SKM-1 treated with dmso at 0.1 percent for 144 hours (cell line): Measurements from ENCODE around the gene LRMDA.
"Not testable (repeated sequence)": the region's sequence is repeated elsewhere in the genome, so short reads cannot be mapped to it uniquely, and the experiment has no call there.

Experiments used
- DNase-seq: peaks from one replicate; lab custom pipeline; 2025; ENCODE audit not compliant: unreplicated experiment; lab: John Stamatoyannopoulos, UW

The LRMDA gene

DNA sequence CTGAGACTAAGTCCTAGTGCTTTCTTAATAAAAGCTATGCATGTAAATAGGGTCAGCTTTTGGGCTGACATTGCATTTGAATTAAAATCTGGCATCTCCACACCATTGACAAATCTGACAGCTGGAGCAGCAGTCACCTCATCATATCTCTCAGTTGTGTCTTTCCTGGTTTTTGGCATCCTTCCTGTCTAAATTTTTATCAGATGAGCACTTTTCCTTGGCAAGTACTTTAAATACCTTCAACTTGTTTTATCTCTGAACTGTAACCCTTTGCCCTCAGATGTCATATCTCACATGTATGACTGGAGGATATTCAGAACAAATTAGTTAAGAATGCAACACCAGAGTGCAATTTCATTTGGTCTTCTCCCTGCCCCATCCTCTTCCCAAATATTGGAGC, 1066.2 kb downstream of the LRMDA start:
- DNase-seq: no peak

DNA sequence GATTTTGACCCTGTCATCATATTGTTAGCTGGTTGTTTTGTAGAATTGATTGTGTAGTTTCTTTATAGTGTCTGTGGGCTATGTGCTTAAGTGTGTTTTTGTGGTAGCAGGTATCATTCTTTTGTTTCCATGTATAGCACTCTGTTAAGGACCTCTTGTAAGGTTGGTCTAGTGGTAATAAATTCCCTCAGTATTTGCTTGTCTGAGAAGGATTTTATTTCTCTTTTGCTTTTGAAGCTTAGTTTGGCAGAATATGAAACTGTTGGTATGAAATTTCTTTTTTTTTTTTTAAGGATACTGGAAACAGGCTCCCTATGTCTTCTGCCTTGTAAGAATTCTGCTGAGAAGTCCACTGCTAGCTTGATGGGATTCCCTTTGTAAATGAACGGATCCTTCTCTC, 1073.4 kb downstream of the LRMDA start:
- DNase-seq: no peak

DNA sequence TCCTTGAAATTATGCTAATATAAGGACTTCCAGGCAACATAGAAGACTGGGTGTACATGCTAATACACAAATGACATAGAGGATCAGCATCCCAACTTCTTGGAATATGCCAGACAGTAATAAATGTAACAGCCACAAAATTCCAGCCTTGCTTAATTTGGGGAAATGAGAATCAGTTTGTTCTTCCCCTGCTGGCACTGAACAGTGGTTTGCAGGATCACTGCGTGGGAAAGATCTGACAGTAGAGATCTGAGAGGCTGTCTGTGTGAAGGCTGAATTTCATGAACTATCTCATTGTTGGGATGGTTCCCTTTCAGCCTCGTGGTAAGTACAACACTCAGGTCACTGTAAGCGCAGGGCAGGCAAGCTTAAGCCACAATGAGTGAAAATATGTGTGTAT, 1078.0 kb downstream of the LRMDA start:
- no peak for DNase-seq

DNA sequence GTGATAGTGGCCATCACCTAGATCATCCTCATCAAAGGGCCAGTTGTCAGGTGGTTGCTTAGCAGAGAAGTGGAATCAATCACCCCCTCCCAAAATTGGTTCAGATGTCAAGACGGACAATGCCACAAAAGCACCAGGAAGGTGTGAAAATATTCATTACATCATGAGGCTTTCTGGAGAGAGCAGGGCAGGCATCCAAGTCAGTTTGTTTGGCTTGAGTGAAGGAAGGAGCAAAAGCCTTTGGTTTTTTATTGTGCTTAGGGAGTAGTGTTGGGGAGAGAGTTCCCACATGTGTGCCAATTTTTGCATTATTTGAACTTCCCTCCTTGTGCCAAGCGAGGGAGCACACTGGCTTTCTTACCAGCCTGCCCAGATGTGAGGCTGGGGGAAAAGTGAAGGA, 1082.9 kb downstream of the LRMDA start:
- DNase-seq: no peak

DNA sequence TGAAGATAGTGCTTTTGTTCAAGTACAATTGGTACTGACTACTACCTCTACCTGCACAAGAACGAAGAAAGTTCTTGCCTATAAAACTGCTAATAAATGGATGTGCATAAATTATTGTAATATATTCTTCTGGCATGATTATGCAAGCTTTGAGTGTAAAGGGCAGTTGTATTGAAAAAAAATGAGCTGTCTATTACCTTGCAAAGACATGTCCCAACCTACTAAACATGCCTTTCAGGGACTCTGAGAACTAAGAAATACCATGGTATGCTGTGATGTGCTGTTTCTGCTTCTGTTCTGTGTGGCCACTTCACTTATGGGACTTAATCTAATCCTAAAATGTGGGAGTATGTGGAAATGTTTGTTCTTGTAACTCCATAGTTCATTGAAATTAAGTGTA, 1083.4 kb downstream of the LRMDA start:
- no peak for DNase-seq

DNA sequence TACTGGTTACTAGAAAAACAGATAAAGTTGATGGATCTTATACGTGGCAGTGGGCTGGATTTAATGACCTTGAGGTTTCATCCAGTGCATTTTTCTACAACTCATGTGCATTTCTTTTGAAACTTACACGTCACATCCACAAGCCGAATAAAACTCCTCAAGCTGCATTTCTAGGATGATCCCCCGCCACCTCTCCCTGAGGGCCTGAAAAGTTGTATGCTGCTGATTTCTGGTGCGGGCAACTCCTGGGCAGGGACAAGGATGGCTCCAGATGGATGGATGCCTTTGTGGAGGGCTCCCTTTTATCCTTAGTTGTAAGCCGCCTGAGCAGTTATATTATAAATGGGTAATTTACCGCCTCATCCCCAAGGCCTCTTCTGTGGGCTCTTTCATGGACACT, 1091.1 kb downstream of the LRMDA start:
- DNase-seq: no peak

DNA sequence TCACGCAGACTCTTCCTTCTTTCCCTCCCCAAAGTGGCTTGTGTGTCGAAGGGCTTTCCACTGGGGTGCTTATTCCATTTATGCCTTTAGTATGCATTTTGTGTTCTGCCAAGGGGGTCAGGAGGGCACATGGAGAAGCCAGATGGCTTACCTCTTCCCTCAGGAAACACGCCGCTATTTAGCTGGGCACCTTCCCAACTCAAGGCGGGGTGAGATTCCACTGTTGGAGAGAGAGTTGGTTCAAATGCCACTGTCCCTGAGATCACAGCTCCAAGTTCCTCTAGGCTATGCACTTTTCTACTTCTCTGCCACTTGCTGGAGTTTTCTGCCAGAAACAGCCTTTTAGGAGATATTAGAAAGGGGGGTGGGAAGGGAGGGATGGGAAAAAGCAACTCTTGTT, 1091.8 kb downstream of the LRMDA start:
- no peak for DNase-seq

DNA sequence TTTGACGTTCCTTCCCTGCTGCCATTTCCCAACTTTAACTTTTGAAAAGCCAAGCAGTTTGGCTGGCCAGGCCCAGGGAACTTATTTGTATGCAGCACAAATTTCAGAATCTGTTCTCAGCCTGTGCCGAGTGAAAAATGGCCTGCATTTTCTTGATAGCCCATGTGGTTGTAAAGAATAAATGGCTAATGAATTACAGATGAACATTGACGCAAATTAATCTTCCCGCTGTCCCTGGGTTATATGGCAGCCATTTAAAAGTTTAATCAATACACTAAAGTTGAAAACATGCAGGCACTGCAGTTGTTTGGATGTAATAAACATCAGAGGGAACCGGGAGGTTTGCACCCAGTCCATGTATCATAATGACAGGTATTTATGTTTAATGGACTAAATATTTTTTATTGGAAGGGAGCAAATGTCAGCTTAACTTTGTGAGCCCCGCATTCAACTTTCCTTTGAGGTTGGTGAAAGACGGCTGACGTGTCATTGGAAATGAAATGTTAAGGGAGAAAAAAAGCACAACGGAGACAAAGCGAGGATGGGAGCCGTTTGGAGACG, 1092.4 kb downstream of the LRMDA start:
- no peak for DNase-seq

DNA sequence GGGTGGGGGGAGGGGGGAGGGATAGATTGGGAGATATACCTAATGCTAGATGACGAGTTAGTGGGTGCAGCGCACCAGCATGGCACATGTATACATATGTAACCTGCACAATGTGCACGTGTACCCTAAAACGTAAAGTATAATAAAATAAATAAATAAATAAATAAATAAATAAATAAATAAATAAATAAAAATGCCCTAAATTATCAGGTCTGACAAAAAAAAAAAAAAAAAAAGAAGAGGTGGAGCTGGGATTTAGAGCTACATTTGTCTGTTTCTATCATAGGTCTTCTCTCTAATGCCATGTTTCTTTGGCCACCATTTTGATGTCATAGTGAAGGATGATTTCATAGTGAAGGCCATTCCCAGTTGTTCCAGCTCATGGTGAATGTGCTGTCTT, 1095.4 kb downstream of the LRMDA start:
- DNase-seq: not testable (repeated sequence)

DNA sequence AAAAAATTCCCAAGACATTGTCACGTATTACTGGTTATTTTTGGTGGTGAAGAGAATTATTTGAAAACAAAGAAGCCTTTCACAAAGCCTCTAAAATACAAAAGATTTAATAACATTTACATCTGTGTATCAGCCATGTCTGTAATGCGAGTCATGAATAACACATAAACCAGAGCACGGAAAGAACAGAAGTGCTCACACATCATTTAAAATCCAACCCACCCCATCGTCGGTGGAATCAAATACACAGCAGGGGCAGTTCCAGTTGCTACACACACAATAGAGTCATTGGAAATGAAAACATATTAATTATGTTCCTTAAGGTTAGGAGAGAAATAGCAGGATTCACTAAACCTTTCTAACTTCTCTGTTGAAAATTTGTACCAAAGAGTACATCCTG, 1108.9 kb downstream of the LRMDA start:
- no peak for DNase-seq

DNA sequence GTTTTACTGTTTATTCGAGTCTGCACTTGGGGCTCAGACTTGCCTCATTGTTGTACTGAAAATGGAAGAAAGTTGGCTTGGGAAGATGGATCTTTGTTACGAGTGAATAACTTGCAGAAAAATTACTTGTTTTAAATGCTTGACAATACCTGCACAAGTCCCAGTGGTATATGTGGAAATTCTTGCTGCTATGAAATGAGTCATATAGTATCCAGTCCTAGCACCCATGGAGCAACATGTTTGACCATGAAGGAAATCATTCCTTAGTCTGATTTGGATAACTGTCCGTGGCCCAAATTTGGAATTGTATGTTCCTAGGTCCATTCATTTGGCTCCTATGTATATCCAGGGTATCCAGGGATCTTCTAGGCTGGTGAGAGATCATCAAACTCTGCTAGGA, 1109.4 kb downstream of the LRMDA start:
- no peak for DNase-seq

DNA sequence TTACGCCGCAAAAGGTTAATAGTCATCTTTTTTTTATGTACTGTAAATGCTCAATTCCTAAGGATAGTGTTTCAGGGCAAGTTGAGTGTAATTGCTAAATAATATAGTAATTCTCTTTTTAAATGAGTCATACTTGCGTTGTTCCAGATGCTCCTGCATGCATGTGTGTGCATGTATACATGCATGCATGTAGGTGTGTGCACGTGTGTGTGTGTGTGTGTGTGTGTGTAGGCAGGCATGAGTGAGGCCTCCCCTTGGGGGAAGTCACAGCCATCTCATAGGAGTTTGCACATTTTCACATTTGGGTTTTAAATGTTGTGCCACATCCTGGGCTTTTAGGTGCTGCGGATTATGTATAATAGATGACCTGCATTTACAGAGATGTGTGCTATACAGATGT, 1110.4 kb downstream of the LRMDA start:
- no peak for DNase-seq

DNA sequence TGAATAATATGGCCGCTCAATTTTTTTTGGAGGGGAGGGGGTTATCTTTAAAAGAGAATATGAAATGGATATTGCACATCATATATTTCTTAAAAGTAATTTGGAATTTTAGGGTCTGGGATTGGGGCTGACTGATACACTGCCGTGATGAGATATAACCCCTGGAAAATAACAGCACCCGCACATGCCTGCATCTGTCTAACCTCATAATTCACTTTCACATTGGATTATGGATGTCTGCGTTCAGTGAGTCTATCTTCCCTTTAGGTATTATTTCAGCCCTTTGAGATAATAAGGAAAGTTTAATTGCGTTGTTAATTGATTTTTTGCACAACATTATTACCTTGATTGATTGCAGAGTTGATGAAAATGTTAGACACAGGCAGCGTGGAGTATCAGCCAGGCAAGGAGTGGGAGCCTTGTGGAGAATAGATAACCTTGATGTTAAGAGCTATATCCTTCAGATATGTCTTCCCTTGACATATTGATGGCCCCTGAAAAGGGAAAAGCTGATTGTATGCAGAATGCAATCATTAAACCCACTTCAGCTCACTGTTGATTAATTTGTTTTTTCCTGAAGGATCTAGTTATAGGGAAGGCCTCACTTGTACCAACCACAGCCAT, 1111.0 kb downstream of the LRMDA start:
- no peak for DNase-seq

DNA sequence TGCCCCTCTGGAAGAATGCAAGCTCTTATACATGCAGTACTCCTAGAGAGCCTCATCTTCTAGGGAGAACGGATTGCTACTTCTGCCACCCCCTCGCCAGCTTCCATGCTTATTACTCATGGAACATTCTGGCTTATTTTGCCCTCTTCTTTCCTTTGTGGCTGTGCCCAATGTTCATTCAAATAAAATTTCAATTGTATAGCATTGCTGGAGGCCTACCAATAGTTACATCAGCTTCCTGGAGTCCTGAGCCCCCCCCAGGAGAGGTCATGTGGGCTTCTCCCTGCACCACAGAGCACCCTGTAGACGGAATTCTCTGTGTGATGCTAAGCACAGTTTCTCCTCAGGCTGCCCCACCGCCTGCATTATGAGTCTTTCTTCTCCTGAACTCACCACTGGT, 1112.2 kb downstream of the LRMDA start:
- DNase-seq: no peak

DNA sequence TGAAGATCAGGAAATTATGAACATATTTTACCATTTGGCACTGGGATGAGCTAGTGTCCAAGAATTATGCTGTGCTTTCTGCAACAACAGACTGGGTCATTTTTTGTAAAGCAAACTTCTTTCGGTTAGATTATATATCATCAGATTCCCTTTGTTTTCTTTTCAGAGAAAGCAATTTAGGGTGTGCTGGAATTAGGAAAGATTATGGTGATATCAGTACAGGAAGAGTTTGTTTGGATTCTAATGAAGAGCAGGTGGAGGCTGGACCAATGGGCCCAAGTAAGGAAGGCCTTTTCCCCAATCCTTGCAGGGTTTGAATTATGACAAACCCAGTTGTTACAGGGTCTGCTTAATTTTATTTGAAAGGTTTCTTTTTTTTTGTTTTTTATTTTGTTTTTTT, 1113.4 kb downstream of the LRMDA start:
- no peak for DNase-seq

DNA sequence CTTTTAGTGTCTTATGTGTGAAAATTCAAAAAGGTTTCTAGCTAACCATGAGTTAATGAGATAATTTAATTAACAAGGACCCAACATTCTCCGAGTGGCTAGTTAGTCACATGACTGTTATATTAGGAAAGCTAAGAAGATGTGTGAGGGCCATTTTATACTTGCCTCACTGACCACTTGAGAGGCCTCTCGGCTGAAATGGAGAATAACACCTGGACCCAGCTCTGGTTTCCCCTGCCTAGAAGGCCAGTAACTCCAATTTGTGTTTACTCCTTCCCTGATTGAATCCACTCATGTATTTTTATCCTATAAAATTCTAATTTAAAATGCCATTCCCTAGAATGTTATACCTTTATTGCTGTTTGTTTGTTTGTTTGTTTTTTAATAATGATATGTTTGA, 1115.0 kb downstream of the LRMDA start:
- DNase-seq: no peak

DNA sequence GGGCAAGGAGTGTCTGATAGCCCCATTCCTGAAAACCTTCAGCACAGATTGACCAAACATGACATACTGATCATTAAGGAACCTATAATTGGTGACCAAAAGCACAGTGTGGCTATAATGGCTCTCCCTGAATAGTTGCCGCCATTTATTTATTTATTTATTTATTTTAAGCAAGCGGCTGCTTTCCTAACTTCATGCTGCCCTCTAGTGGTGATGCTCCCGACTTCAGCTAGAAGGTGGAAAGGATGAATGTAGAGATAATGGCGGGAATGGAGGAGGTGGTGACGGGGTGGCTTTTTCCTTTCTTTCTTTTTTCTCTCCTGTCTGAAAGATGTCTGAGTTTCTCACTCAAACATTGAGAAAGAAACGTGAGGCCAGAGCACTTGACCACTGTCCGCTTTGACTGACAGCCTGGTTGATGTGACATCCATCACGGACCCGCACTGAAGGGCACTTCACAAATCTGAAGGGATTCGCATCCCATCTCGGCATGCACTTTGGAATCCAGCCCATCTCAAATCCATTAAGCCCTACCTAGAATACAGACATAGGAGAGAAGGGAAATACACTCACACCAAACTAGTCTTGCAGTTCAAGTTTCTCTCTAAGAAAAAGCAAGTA, 1116.0 kb downstream of the LRMDA start:
- peak; percentile 62 for DNase-seq

DNA sequence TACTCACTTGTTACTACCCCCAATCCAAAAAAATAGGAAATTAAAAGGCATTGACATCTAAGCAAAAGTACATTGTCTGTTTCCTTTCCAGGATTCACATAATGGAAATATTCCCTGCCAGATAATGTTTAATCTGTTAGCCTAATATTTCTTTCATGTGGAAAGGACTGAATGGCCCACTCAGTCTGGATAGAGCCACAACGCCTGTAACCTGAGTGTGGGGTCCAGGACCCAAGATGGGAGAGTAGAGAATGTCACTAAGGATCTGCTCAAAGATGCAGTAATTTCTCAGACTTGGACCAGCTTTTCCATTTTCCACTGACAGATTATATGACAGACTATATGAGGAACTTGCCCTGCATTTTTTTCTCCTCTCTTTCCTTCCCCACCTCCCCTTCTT, 1117.3 kb downstream of the LRMDA start:
- no peak for DNase-seq

DNA sequence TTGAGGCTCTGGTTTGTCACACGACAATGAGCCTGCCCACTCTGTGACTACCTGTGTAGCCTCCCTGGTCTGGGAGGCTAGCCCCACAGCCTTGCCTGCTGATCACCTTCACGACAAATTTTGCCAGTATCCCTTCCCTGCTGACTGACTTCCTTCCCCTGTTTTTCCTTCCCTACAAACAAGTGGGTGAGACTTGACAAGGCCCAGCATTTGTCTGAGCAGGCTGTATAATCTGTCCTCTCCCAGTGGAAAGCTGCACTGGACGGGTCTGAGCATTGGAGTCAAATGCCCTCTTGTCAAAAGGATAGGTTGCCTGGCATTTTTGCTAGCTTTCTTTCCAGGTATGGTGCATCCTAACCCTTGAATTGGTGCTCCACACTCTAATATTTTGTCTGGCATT, 1117.7 kb downstream of the LRMDA start:
- no peak for DNase-seq

DNA sequence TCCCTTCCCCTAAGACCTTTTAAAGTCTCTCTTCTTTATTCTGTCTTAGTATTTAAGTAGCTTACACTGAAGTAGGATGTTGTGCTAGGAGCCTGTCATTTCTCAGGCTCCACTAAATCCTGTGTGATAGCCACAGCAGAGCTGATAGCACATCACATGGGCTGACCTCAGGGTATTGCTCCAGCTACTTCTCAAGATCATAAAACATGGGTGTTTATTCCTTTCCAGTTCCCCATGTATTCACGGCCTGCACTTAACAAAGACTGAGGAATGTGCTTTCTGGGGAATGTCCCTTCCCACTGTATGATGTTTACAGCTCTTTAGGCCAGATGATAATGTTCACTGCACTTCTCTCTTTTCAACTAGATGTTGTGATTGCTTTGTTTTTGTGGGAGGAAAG, 1119.4 kb downstream of the LRMDA start:
- no peak for DNase-seq

DNA sequence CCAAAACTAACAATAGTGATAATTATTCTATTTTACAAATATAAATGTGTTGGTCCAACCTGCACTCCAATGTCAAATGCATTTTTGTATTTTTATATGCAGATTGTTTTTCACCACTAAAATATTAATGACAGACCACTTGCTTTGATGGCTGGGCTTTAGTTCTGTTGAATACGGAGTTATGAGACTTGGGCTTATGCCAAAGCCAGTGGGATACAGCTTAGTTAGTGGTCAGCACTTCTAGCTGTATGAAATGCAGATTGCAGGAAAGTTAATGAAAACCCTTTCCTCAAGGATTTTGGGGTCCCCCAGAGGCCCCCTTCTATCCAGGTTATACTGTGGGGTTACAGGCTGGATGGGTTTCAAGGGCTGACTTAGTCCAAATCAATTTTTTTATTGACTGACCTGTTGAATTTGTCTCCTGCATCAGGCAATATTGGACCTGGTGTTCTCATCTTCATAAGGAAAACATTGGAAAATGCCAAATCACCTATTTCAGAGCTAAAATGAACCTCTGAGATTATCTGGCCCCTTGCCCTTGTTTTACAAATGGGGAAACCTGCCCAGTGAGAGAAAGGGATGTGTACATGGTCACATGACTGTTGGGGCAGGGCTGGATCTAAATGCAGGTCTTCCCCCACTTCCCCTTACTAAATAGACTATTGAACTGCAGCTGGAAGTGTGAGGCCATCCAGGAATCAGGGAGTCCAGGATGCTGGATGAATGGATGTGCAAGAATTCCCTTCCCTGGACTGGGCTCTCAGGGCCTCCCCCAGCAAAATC, 1120.9 kb downstream of the LRMDA start:
- DNase-seq: no peak
